GM21528 (cell line): ENCODE data around the gene ZSCAN25.
"Not testable (repeated sequence)": the region's sequence is repeated elsewhere in the genome, so short reads cannot be mapped to it uniquely, and the experiment has no call there.

Source experiments
- ATAC-seq: cut with Tn5 transposase; IDR thresholded peaks from one replicate; pipeline ENCODE4 v1.9.1; 2021; ENCODE audit warnings: mild to moderate bottlenecking, moderate library complexity; ENCODE audit not compliant: unreplicated experiment, low FRiP score

ZSCAN25 gene

DNA sequence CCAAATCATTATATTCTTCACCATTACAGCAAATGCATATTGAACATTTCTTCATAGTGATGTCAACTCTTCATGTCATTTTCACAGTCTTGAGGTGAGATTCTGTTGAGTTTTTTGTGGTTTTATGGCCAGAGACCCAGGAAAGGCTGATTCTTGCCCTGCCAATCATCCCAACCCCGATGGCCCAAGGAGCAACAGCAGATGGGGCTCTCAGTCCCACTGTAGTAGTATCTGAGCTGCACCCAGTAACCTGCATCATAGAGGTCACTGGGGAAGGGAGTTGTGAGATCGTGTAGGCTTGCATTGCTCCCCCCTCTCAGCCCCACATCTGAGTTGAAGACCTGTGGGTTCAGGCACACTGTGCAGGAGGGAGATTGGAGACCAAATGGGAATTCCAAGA, 26.7 kb downstream of the ZSCAN25 start:
- ATAC-seq: no peak

DNA sequence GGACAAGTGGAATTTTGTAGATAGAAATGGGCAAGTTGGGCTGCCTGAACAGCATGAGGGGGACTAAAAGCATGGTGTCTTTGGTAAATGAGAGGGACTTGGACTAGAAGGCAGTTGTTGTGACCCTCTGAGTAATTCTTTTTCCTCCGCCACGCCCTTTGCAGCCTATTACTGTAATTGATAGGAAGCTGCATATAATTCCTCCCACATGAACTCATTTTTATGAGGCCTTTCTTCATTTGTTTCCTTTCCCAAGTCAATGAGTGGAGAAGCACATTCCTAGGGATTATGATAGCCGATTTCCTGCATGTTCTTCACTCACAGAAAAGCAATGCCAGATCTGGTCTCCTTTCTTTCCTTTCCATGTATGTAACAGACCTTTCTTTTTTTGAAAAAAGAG, 27.7 kb downstream of the ZSCAN25 start:
- no peak for ATAC-seq

DNA sequence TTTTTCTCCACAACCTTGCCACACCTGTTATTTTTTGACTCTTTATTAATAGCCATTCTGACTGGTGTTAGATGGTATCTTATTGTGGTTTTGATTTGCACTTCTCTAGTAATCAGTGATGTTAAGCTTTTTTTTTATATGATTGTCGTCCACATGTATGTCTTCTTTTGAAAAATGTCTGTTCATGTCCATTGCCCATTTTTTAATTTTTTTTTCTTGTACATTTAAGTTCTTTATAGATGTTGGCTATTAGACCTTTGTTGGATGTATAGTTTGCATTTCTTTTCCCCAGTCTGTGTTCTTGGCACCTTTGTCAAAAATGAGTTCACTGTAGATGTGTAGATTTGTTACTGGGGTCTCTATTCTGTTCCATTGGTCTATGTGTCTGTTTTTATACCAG, 28.8 kb downstream of the ZSCAN25 start:
- no peak for ATAC-seq

DNA sequence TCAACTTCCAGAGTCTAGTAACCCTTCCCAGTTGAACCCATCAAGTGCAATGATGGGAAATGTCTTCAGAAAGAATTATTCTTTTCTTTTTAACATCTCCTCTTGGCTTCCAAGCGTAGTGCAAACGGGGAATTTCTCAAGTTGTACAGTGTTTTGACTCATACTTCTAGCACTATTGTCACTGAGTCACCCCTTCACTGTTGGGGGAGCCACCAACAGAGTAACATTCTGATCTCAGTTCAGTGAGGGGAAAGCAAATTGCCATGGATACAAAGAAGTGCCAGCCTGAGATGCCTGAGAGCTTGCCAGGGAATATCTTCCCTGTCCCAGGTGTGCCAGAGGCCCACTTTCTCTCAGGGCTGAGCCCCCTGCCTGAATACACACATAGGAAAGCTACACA, 32.1 kb downstream of the ZSCAN25 start:
- ATAC-seq: no peak

DNA sequence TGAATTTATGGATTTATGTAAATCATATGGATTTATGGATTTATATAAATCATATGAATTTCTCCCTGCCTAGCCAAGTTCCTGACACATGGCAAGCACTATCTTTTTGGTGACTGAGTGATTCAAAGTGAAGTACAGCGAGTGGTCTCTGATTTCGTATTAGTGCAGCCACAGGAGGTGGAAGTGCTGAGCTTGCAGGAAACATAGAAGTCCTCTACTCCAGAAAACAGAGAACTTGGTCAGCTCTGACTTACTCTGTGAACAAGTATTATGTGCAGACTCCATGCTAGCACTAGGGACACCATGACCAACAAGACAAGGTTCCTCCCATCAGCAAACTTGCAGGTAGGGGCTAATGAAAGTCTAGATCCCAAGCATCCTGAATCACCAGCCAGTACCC, 34.5 kb downstream of the ZSCAN25 start:
- ATAC-seq: no peak

DNA sequence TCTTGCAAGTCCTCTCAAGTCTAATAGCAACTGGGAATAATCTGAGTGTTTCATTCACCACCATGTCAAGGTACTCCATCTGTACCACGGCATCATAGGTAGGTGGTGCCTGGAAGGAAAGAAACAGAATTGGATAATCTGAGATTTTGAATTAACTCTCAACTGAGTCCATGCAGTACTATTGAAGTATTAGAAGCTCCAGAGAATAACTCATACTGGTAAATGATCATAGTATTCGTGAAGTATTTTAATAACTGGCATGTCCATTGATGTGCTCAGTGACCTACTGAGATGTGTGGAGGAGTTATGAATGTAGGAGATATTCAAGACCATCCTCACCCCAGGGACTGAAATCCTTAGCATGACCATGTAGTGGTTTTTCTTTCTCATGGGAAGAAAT, 35.9 kb downstream of the ZSCAN25 start:
- ATAC-seq: no peak

DNA sequence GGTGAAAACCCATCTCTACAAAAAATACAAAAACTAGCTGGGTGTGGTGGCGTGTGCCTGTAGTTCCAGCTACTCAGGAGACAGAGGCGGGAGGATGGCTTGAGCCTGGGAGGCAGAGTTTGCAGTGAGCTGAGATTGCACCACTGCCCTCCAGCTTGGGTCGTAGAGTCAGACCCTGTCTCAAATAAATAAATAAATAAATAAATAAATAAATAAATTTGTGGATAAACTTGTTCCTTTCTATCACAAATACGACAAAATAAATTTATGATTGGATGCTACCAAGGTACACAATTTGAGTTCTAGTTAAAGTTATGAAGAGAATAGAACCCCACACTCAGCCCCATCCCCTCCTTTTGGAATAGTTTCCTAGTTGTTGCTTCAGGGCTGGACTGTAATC, 36.5 kb downstream of the ZSCAN25 start:
- not testable (repeated sequence) for ATAC-seq

DNA sequence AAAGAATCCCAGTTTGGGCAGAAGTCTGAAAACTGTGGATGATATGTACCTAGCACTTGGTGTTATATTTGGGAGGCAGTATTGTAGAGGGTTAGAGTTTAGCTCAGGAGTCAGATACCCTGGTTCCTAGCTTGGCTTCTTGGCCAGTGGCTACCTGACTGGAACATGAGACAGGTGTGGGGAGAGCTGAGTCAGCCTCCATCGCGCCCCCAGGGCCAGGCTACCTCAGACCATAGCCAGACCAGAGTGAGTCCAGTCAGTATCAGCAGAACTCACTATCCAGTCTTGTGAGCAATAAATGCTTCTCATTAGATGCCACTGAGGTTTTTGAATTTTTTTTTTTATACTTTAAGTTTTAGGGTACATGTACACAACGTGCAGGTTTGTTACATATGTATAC, 37.0 kb downstream of the ZSCAN25 start:
- no peak for ATAC-seq

DNA sequence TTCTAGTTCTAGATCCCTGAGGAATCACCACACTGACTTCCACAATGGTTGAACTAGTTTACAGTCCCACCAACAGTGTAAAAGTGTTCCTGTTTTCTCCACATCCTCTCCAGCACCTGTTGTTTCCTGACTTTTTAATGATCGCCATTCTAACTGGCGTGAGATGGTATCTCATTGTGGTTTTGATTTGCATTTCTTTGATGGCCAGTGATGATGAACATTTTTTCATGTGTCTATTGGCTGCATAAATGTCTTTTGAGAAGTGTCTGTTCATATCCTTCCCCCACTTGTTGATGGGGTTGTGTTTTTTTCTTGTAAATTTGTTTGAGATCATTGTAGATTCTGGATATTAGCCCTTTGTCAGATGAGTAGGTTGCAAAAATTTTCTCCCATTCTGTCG, 37.9 kb downstream of the ZSCAN25 start:
- ATAC-seq: not testable (repeated sequence)

DNA sequence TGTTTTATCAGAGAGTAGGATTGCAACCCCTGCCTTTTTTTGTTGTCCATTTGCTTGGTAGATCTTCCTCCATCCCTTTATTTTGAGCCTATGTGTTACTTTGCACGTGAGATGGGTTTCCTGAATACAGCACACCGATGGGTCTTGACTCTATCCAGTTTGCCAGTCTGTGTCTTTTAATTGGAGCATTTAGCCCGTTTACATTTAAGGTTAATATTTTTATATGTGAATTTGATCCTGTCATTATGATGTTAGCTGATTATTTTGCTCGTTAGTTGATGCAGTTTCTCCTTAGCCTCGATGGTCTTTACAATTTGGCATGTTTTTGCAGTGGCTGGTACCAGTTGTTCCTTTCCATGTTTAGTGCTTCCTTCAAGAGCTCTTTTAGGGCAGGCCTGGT, 41.1 kb downstream of the ZSCAN25 start:
- ATAC-seq: not testable (repeated sequence)

DNA sequence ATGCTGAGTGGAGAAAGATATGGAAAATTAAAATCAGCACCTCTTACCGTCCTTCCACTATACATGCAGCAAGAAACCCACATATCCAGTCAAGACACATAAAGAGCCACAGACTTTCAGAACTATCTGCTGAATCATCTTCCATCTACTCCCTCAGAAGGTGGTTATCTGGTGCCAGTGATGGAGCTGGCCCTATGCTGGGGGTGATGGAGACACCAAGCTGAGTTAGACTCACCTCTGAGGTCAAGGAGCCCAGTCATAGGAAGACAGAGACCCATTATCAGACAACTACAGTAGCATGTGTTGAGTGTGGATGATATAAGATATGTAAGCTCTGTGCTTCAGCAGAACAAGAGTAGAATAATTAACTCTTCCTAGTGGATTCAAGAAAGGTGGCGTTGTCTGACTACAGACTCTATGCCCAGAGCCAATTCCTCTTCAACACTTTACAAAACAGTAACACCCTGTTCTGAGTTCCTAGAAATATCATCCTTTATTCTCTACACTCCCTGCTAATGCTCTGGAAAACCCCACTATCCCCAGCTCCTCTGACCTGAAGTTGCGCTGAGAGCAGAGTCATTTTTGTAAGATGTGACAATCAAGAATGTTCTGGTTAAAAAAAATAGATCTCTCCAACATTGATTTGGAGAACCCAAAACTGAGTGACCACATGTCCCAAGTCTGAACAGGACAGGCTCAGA, 48.7 kb downstream of the ZSCAN25 start:
- ATAC-seq: no peak

DNA sequence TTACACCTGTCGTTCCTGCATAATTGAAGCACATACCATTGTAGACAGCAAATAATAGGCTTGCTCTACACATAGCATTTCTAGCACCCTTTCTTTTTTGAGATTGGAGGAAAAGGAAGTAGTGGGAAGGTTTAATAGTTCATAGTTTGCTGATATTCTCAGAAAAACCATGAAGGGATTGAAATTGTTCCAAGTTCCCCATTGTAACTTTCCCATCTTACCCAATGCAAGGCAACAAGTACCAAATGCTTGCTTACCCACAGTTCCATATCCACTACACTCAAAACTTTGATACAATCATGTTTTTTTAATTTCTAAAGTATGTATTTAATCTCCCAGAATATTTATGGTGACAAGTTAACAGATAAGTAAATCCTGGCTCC, 49.3 kb downstream of the ZSCAN25 start:
- ATAC-seq: no peak

DNA sequence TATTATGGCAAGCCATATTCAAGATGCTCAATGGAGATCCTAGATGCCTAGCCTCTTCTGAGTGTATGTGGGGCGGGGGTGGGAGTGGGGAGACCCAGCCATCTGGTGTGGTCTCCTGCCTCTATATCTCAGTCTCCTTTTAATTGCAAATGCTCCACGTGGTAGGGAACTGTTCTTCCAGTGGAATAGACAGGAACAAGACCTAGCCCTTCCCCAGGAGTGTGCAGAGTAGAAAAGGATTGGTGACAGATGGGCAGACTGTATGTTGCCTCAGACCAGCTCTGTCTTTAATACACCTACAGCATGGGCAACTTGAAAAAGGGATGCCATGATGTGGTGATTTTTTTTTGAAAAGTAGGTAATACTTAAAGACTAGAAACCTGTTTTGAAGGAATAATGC, 50.4 kb downstream of the ZSCAN25 start:
- no peak for ATAC-seq

DNA sequence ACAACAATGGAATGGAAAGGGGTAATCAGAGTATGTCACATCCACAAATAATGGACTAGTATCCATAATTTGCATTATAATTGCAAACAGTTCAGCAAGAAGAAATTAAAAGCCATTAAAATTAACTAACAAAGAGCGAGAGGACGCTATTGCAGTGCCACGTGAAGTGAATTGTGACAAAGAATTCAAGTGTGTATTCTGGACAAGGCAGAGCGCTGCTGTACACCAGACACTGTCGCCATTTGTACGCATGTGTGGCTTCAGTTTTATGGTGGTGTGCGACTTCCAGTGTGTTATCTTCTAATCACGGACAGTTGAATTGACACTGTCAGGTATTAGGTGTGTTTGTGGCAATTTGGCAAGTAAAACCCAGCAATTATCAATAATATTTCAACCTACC, 51.8 kb downstream of the ZSCAN25 start:
- no peak for ATAC-seq

DNA sequence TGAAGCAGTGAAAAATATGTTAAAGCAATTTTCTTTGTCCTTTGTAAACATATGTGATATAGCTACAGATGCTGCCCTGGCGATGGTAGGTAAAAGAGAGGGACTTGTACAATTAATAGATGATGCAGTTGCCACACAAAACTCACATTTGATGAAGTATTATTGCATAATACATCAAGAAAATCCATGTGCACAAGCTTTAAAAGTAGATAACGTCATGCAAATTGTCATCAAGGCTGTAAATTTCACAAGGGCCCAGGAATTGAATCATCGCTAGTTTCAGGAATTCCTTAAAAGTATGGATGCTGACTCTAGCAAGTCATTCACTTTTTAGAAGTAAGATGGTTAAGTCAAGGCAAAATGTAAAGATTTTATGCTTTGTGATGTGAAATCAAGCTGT, 53.0 kb downstream of the ZSCAN25 start:
- no peak for ATAC-seq

DNA sequence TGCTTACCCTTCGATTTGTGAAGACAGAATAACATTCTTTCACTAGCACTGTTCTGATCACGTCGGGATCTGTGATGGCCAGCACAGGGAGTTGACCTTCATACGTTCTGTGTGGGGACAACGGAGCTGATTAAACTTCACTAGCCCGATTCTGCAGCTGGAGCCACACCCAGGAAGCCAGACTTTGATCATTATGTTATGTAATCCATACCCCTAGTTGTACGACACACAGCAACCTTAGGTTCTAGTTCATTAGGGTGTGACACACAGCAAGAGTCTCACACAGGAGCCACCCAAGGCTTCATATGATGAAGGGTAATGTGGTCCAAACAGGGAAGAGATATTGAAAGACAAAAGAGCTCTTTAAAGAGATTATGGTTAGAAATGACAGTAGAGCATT, 55.8 kb downstream of the ZSCAN25 start:
- no peak for ATAC-seq

DNA sequence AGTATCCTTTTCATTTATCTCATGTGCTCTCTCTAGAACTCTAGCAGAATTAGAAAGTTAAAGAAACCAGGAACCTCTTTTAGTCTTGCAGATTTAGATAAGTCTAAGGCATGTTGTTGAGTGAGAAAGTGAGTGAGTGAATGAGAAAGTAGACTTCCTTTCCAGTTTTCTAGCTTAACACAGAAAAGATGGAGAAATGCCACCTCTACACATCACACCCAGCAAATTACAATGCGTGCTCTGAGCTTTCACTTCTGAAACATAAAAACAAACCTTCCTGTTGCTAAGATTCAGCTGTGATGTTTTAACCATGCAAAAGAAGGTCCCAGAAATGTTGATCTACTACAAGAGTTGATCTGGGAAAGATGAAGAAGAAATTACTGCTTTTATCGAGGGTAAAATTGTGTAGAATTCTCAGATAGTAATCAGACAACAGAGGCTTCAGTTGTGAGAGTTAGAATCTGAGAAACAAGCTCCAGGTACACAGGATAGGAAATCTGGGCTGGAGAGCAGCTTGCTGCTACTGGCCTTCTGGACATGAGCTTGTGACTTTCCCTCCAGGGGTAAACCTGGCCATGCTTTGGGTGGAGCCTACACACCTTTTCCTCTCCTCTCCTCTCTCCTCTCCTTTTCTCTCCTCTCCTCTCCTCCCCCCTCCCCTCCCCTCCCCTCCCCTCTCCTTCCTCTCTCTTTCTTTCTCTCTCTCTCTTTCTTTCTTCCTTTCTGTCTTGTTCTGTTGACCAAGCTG, 58.4 kb downstream of the ZSCAN25 start:
- no peak for ATAC-seq

DNA sequence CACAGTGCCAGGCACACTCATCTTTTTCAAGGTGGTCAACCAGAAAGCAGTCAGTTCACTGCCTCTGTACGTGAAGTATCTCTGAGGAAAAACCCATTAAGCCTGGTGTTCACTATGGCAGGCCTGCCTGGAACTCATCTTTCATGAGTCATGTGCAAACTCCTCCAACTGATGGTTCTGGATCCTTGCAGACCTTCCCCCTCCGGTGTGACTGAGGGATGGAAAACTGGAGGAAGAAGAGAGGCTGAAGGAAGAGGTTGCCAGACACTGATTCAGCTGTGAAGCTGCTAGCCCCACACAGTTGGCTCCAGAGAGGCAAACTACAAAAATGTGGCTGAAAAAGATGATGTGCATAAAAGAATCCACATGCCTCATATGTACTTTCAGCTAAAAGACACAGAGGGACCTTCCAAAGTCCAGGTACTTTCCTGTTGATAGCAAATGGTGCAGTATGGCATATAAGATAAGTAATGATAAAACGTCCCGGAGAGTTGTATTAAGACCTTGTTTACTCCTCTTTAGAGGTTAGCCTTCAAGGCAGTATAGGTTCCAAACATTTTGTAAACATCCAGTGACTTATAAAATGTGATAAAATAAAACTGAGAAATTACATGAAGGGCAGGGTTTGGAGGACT, 60.4 kb downstream of the ZSCAN25 start:
- ATAC-seq: no peak

DNA sequence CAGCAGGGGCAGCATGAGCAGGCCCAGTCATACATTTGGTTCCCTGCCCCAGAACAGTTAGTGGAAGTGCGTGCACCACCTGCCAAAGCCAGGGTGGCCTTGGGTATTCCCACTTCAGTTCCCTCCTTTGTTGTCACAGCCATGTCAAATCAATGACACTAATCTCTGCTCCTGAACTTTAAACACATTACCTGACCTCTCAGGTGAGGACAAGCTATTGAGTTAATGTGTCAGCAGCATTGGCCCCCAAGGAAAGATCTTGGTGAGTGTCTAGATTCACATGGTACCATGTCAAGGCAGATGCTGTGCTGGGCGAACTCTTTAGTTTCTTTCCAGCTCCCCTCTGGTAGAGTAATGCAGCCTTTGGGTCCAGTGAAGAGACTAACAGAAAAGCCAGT, 60.9 kb downstream of the ZSCAN25 start:
- ATAC-seq: no peak

DNA sequence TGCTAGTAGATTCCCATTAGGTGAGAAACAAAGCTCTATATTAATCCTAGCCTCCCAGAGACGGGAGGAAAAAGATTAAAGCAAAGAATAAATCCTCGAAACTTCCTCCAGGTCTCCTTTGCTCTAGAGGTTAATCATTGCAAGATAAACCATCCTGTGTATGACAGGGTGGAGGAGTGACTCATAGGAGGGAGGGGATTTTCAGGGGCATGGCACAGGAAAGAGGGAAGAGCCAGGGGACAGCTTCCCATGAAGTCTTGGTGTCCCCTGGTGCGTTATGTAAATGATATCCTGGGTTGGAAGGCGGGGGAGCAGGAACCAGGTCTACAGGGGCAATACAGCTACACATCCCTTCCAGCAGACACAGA, 62.3 kb downstream of the ZSCAN25 start:
- no peak for ATAC-seq

DNA sequence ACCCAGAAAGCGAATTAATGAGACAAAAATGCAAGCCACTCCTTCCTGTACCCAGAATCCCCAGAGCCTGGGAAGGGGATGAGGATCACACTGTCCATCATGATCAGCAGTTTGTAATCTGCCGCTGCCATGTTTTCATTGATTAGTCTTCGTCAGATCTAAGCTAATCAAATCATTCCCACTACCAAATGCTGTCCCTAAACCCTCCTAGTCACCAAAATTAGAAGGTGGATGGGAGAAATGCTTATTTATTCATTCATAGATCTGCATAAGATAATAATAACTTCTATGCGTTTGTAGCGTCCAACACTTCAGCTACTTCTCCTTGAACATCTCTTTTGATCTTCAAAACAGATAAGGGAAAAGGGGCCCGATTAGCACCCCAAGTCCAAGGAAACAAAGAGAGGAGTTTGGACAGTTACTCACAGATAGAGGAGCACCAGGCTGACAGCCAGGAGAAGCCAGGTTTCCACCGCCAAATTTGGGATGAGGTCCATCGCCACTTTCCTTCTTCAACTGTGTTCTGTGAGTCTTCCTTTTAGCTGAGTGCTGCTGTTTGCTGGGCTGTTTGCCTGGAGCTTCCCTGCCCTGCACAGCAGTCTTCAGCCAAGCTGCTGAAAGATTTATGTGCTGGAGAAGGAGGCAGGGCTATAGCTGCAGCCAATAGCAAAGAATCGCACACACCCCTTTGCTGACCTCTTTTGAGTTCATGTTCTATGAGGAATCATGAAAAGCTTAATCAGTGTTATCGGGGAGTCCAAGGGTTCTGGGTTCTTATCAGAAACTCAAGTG, 62.9 kb downstream of the ZSCAN25 start, which contains the start of gene CYP3A5:
Gene CYP3A5, minus strand, starts transcription at position 597 of the 792 bp plus-strand sequence. Its CDS starts 100 bp downstream, at position 497.
- no peak for ATAC-seq
